ENCODE results near the gene EIF3I.

GRCh38 chr1:32239790-32240139, 17.6 kb downstream of the EIF3I start:
- TF ChIP-seq CTCF (conservative IDR thresholded peaks at IDR 0.05; ENCODE audit: low read length): no peak
- TF ChIP-seq EZH2phosphoT487 (IDR thresholded peaks at IDR 0.05; ENCODE audit: borderline replicate concordance): no peak
